Lower lobe of right lung (tissue), 2 donors: Measurements from ENCODE around the gene AP5Z1. TPM values are rescaled to one million over a fixed set of nuclear protein-coding genes. Genes with fewer than 3 reads are reported as not detected.

Source experiments
- ATAC-seq, 2 donors: fragments of 200-7000 bp; cut with Tn5 transposase; one replicate each; pipeline ENCODE4 v1.9.1; 2020 to 2022; ENCODE audit warnings: mild to moderate bottlenecking in 2 of 2, moderate library complexity in 2 of 2
- DNase-seq: peaks from one replicate; pipeline ENCODE4 v3.0.0-alpha.2; 2020
- H3K27ac ChIP-seq: fragments of 200-600 bp; one replicate; pipeline ENCODE4 v1.8.0; 2022
- H3K27me3 ChIP-seq: fragments of 200-600 bp; one replicate; pipeline ENCODE4 v1.8.0; 2022; ENCODE audit warnings: low read depth
- H3K36me3 ChIP-seq: fragments of 200-600 bp; one replicate; pipeline ENCODE4 v1.8.0; 2022; ENCODE audit warnings: mild to moderate bottlenecking
- H3K4me1 ChIP-seq: fragments of 200-600 bp; one replicate; pipeline ENCODE4 v1.8.0; 2022
- H3K4me3 ChIP-seq: fragments of 200-600 bp; one replicate; pipeline ENCODE4 v1.8.0; 2022; ENCODE audit warnings: mild to moderate bottlenecking
- H3K9me3 ChIP-seq: fragments of 200-600 bp; one replicate; pipeline ENCODE4 v1.8.0; 2022
- intact Hi-C: fragments of 100-400 bp; cut with DNase I; formaldehyde crosslinking; loops from one replicate; pipeline ENCODE4 v1.11.0; 2022
- total RNA-seq: library from RNA; stranded (reverse); fragmentation: NEBNext Ultra II Directional; extraction: Animal tissue kit (Norgen Biotek cat#: 25700); gene quantifications from one replicate; pipeline ENCODE4 v1.2.1, GENCODE V29; 2021
- TF ChIP-seq, protein P1 (sequence below): fragments of 200-600 bp; IDR thresholded peaks from one replicate; pipeline ENCODE4 v1.8.0; 2022; ENCODE audit warnings: antibody characterized with exemption, mild to moderate bottlenecking
- donor health status: DM: no; HTN: yes; CAD: no; lungs with severe emphysema.

Gene AP5Z1
- total RNA-seq, 1 donor from 2014 or later, result 50.4 TPM

GRCh38 chr7:4753598-4754432, 21.6 kb upstream of the AP5Z1 start:
- no peaks in the 10 kb centered on the region for H3K9me3 ChIP-seq
- intact Hi-C loops, result no loop called here
- ATAC-seq (peak; percentile 91 to 92), DNase-seq (peak; percentile 92)
- TF ChIP-seq, protein P1, sequence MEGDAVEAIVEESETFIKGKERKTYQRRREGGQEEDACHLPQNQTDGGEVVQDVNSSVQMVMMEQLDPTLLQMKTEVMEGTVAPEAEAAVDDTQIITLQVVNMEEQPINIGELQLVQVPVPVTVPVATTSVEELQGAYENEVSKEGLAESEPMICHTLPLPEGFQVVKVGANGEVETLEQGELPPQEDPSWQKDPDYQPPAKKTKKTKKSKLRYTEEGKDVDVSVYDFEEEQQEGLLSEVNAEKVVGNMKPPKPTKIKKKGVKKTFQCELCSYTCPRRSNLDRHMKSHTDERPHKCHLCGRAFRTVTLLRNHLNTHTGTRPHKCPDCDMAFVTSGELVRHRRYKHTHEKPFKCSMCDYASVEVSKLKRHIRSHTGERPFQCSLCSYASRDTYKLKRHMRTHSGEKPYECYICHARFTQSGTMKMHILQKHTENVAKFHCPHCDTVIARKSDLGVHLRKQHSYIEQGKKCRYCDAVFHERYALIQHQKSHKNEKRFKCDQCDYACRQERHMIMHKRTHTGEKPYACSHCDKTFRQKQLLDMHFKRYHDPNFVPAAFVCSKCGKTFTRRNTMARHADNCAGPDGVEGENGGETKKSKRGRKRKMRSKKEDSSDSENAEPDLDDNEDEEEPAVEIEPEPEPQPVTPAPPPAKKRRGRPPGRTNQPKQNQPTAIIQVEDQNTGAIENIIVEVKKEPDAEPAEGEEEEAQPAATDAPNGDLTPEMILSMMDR, result peak; percentile 91
- H3K4me3 ChIP-seq, result no peak overlapping the region
- H3K36me3 ChIP-seq, result peaks cover 62% of the 10 kb centered on the region
- H3K27ac ChIP-seq, result no peak overlapping the region
- H3K27me3 ChIP-seq, result no peaks in the 10 kb centered on the region
- peaks cover 15% of the 10 kb centered on the region for H3K4me1 ChIP-seq

GRCh38 chr7:4754433-4755010, 20.9 kb upstream of the AP5Z1 start:
- Histone ChIP-seq H3K27me3 (no peaks in the 10 kb centered on the region), H3K27ac (no peak overlapping the region), H3K36me3 (peaks cover 63% of the 10 kb centered on the region), H3K9me3 (no peaks in the 10 kb centered on the region), H3K4me1 (peaks cover 10% of the 10 kb centered on the region), H3K4me3 (no peak overlapping the region)
- ATAC-seq (peak in 1 of 2 donors; percentile 4), DNase-seq (no peak)
- intact Hi-C loops, result no loop called here
- TF ChIP-seq, protein P1, result no peak

- intact Hi-C loops, result no loop called here
- ATAC-seq (no peak), DNase-seq (no peak)
- Histone ChIP-seq H3K4me1 (peaks cover 9% of the 10 kb centered on the region), H3K36me3 (peaks cover 64% of the 10 kb centered on the region), H3K4me3 (no peak overlapping the region), H3K9me3 (no peaks in the 10 kb centered on the region), H3K27me3 (no peaks in the 10 kb centered on the region), H3K27ac (no peak overlapping the region)
- TF ChIP-seq, protein P1, result no peak
Observed at GRCh38 chr7:4755045-4755444, 20.4 kb upstream of the AP5Z1 start.

- Histone ChIP-seq H3K27ac (no peak overlapping the region), H3K9me3 (no peaks in the 10 kb centered on the region), H3K4me1 (peaks cover 9% of the 10 kb centered on the region), H3K4me3 (no peak overlapping the region), H3K27me3 (no peaks in the 10 kb centered on the region), H3K36me3 (peaks cover 91% of the 10 kb centered on the region)
- intact Hi-C loops, result no loop called here
- TF ChIP-seq, protein P1, result no peak
- ATAC-seq (no peak), DNase-seq (no peak)
Observed at GRCh38 chr7:4758111-4758510, 17.3 kb upstream of the AP5Z1 start.

- H3K4me3 ChIP-seq, result no peak overlapping the region
- ATAC-seq (no peak), DNase-seq (no peak)
- peaks cover 4% of the 10 kb centered on the region for H3K4me1 ChIP-seq
- TF ChIP-seq, protein P1, result no peak
- H3K9me3 ChIP-seq, result no peaks in the 10 kb centered on the region
- intact Hi-C loops, result no loop called here
- H3K27me3 ChIP-seq, result no peaks in the 10 kb centered on the region
- H3K36me3 ChIP-seq, result peaks cover 98% of the 10 kb centered on the region
- H3K27ac ChIP-seq, result no peak overlapping the region
Observed at GRCh38 chr7:4758791-4759190, 16.6 kb upstream of the AP5Z1 start.
